IMR-90 (cell line): ENCODE measurements around the gene PDE4A. TPM values are rescaled to one million over a fixed set of nuclear protein-coding genes. Genes with fewer than 3 reads are reported as not detected.

Experiments used
- ATAC-seq: fragments of 200-7000 bp; cut with Tn5 transposase; 2 replicates; pipeline ENCODE4 v1.9.1; 2020; ENCODE audit warnings: low read depth, mild to moderate bottlenecking, moderate library complexity
- BruUV-seq: library from RNA; stranded (reverse); fragments of 400-500 nt; replicated peaks from 2 replicates; lab custom pipeline; 2021; lab: Mats Ljungman, UMichigan
- CTCF ChIA-PET: fragments of 300-600 bp; formaldehyde crosslinking; extraction: SDS; loops from one replicate; lab custom pipeline; 2021; ENCODE audit warnings: antibody characterized with exemption; lab: Yijun Ruan, JAX
- POLR2A ChIA-PET: fragments of 300-600 bp; sonication (Branson Sonifier 250); formaldehyde crosslinking; loops from one replicate; lab custom pipeline; 2022; ENCODE audit warnings: antibody characterized with exemption; ENCODE audit not compliant: unreplicated experiment; lab: Charles Lee
- DNase-seq: peaks from one replicate; pipeline ENCODE4 v3.0.0; 2013
- H2AFZ ChIP-seq: replicated peaks from 2 replicates; pipeline ENCODE3; 2013; ENCODE audit warnings: low read length, mild to moderate bottlenecking; ENCODE audit not compliant: poor library complexity
- H2AK5ac ChIP-seq: 2 replicates; pipeline ENCODE4 v1.6.1; 2013; ENCODE audit warnings: low read depth, low read length, inconsistent platforms
- H2AK9ac ChIP-seq: replicated peaks from 2 replicates; pipeline ENCODE3; 2013; ENCODE audit warnings: mild to moderate bottlenecking, low read depth, low read length, moderate library complexity; ENCODE audit not compliant: poor library complexity
- H2BK120ac ChIP-seq: 2 replicates; pipeline ENCODE4 v1.6.1; 2013; ENCODE audit warnings: low read depth, low read length, inconsistent platforms
- H2BK15ac ChIP-seq: 3 replicates; pipeline ENCODE4 v1.6.1; 2013; ENCODE audit warnings: low read depth, low read length, inconsistent platforms
- H2BK20ac ChIP-seq: 2 replicates; pipeline ENCODE4 v1.6.1; 2013; ENCODE audit warnings: low read depth, mild to moderate bottlenecking, inconsistent platforms, low read length, moderate library complexity
- H2BK5ac ChIP-seq: 2 replicates; pipeline ENCODE4 v1.6.1; 2013; ENCODE audit warnings: mild to moderate bottlenecking, low read depth, low read length, inconsistent platforms; ENCODE audit not compliant: poor library complexity, severe bottlenecking
- H3K14ac ChIP-seq: replicated peaks from 2 replicates; pipeline ENCODE4 v1.6.1; 2013; ENCODE audit warnings: low read depth, low read length, inconsistent platforms
- H3K18ac ChIP-seq: 2 replicates; pipeline ENCODE4 v1.6.1; 2013; ENCODE audit warnings: low read depth, low read length, control low read depth
- H3K23ac ChIP-seq: 2 replicates; pipeline ENCODE4 v1.6.1; 2013; ENCODE audit warnings: low read depth, low read length, inconsistent platforms
- H3K27ac ChIP-seq: 2 replicates; pipeline ENCODE4 v1.5.1; 2013; ENCODE audit warnings: mild to moderate bottlenecking, control low read depth, low read length; ENCODE audit not compliant: insufficient read depth
- H3K27me3 ChIP-seq: 2 replicates; pipeline ENCODE4 v1.6.1; 2013; ENCODE audit warnings: low read length; ENCODE audit not compliant: control insufficient read depth, insufficient read depth
- H3K36me3 ChIP-seq: 2 replicates; pipeline ENCODE4 v1.6.1; 2013; ENCODE audit warnings: low read length, mixed read lengths; ENCODE audit not compliant: control insufficient read depth, insufficient read depth
- H3K4ac ChIP-seq: 2 replicates; pipeline ENCODE4 v1.6.1; 2013; ENCODE audit warnings: low read depth, low read length, inconsistent platforms
- H3K4me1 ChIP-seq: 2 replicates; pipeline ENCODE4 v1.6.1; 2013; ENCODE audit warnings: low read length, mixed read lengths; ENCODE audit not compliant: control insufficient read depth, insufficient read depth
- H3K4me2 ChIP-seq: 2 replicates; pipeline ENCODE4 v1.6.1; 2013; ENCODE audit warnings: low read depth, mild to moderate bottlenecking, control low read depth, low read length, moderate library complexity
- H3K4me3 ChIP-seq: 2 replicates; pipeline ENCODE4 v1.5.1; 2013; ENCODE audit warnings: low read depth, mild to moderate bottlenecking, control low read depth, low read length, moderate library complexity; ENCODE audit not compliant: insufficient read depth
- H3K56ac ChIP-seq: 2 replicates; pipeline ENCODE4 v1.6.1; 2013; ENCODE audit warnings: low read length, inconsistent platforms; ENCODE audit not compliant: insufficient read depth; ENCODE audit errors: extremely low read depth
- H3K79me1 ChIP-seq, 2 experiments: 2 replicates each; pipeline ENCODE4 v1.6.1; 2013; ENCODE audit warnings: low read length in 2 of 2, inconsistent platforms in 1 of 2, low read depth in 1 of 2
- H3K9ac ChIP-seq: 2 replicates; pipeline ENCODE4 v1.6.1; 2013; ENCODE audit warnings: low read depth, low read length, control low read depth
- H3K9me1 ChIP-seq: 2 replicates; pipeline ENCODE4 v1.6.1; 2013; ENCODE audit warnings: low read length, inconsistent platforms; ENCODE audit not compliant: insufficient read depth
- H3K9me3 ChIP-seq: 2 replicates; pipeline ENCODE4 v1.6.1; 2013; ENCODE audit warnings: low read length; ENCODE audit not compliant: control insufficient read depth, insufficient read depth
- H4K20me1 ChIP-seq: 2 replicates; pipeline ENCODE4 v1.6.1; 2013; ENCODE audit warnings: low read length, inconsistent platforms; ENCODE audit not compliant: insufficient read depth
- H4K5ac ChIP-seq: 2 replicates; pipeline ENCODE4 v1.6.1; 2013; ENCODE audit warnings: mild to moderate bottlenecking, low read depth, low read length, control low read depth
- H4K8ac ChIP-seq, 2 experiments: 2 replicates each; pipeline ENCODE4 v1.6.1; 2013; ENCODE audit warnings: low read depth in 2 of 2, low read length in 2 of 2, control low read depth in 1 of 2, inconsistent platforms in 1 of 2
- H4K91ac ChIP-seq: 2 replicates; pipeline ENCODE4 v1.6.1; 2013; ENCODE audit warnings: low read depth, low read length, inconsistent platforms; ENCODE audit not compliant: insufficient read depth
- BHLHE40 ChIP-seq: fragments of 150-350 bp; IDR thresholded peaks from 2 replicates; pipeline ENCODE4 v1.6.1; 2016; ENCODE audit warnings: mild to moderate bottlenecking, low read depth, low read length
- NFE2L2 ChIP-seq: fragments of 150-350 bp; IDR thresholded peaks from 2 replicates; pipeline ENCODE4 v1.6.1; 2016; ENCODE audit warnings: low read depth, mild to moderate bottlenecking, low read length
- WGBS, 2 experiments: methylation state at CpG; one replicate each; pipeline versions ENCODE4 v1.1.5 to v1.1.7; 2013; ENCODE audit warnings: missing lambda C conversion rate in 2 of 2; ENCODE audit not compliant: insufficient read length in 1 of 2; ENCODE audit errors: extremely low coverage in 2 of 2; 5-methylcytosine and 5-hydroxymethylcytosine counted together
- dilution Hi-C: fragments of 300-500 bp; cut with HindIII; formaldehyde crosslinking; loops from one replicate; pipeline ENCODE4 v1.14.3; 2018; ENCODE audit warnings: low sequenced_read_pairs; ENCODE audit not compliant: unreplicated experiment
- in situ Hi-C: fragments of 300-500 bp; cut with MboI; formaldehyde crosslinking; loops from 3 replicates; pipeline ENCODE4 v1.14.3; 2019; ENCODE audit warnings: low sequenced_read_pairs, inconsistent platforms, mixed read lengths
- intact Hi-C: fragments of 100-400 bp; cut with micrococcal nuclease; formaldehyde crosslinking; loops from 2 replicates; pipeline ENCODE4 v1.10.0; 2022
- polyA plus RNA-seq, 3 experiments: library from polyadenylated mRNA; depleted of rRNA; stranded (reverse); fragments of >200 nt; gene quantifications; 2 replicates each; pipeline ENCODE4 v1.2.3, GENCODE V29; 2012; ENCODE audit warnings: low replicate concordance in 1 of 3
- total RNA-seq: library from RNA; depleted of rRNA; stranded (reverse); fragments of >200 nt; gene quantifications from 2 replicates; pipeline ENCODE4 v1.2.3, GENCODE V29; 2012

Gene PDE4A
- total and polyA plus RNA-seq, 2 of the 4 experiments (the other 2 are of a cell fraction), result 1.8 to 7.0 TPM

DNA sequence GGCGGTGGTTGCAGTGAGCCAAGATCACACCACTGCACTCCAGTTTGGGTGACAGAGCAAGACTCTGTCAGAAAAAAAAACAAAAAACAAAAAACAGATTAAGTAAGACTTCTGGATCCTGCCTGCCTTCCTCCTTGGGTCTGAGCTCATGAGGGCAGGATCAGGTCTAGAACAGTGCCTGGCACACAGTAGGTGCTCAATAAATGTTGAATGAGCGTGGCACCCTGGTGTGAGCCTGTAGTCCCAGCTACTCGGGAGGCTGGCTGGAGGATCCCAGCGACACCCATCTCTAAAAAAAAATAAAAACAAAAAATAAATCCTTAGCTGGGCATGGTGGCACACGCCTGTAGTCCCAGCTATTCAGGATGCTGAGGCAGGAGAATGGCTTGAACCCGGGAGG lies 14.1 kb upstream of the PDE4A start:
- H2AK5ac ChIP-seq, result no peak overlapping the region
- no peaks in the 10 kb centered on the region for H3K27me3 ChIP-seq
- no peak overlapping the region for H4K8ac ChIP-seq
- no peak overlapping the region for H2BK20ac ChIP-seq
- ChIA-PET POLR2A (no interaction called here), CTCF (interaction anchor here (1.1 to 5.9 kb wide), 2 partner anchors 11 to 18 kb away, joined by 3 to 37 read pairs; no protein-coding TSS in a partner anchor)
- H3K9ac ChIP-seq, result no peak overlapping the region
- H2AK9ac ChIP-seq, result peak overlapping the region; percentile 37
- intact Hi-C loops, result loop anchor here (10.0 kb wide), 1 partner anchor 289 kb away; no protein-coding TSS in a partner anchor
- H3K4ac ChIP-seq, result no peak overlapping the region
- WGBS, 2 experiments, result 92% methylated on average over 2 of the region's 6 CpGs; no CpG with 5 or more reads in 1 of the 2 experiments
- dilution Hi-C loops, result no loop called here
- H2BK120ac ChIP-seq, result no peak overlapping the region
- no peak overlapping the region for H3K4me2 ChIP-seq
- no peak overlapping the region for H3K18ac ChIP-seq
- H3K9me1 ChIP-seq, result no peaks in the 10 kb centered on the region
- H3K79me1 ChIP-seq, result peaks cover 0 to 23% of the 10 kb centered on the region in 2 experiments; a peak in 2 of 4 replicates
- H2BK5ac ChIP-seq, result no peak overlapping the region
- TF ChIP-seq NFE2L2 (no peak), BHLHE40 (no peak)
- no peak overlapping the region for H2AFZ ChIP-seq
- no peak for DNase-seq
- no peak overlapping the region for H3K56ac ChIP-seq
- H3K4me1 ChIP-seq, result peaks cover 2% of the 10 kb centered on the region
- no peak overlapping the region for H3K23ac ChIP-seq
- H4K5ac ChIP-seq, result no peak overlapping the region
- in situ Hi-C loops, result no loop called here
- ATAC-seq, result no peak
- H3K36me3 ChIP-seq, result no peaks in the 10 kb centered on the region
- peaks cover 21% of the 10 kb centered on the region for H4K20me1 ChIP-seq
- no peaks in the 10 kb centered on the region for H3K9me3 ChIP-seq
- H4K91ac ChIP-seq, result no peak overlapping the region
- no peak overlapping the region for H3K27ac ChIP-seq
- H2BK15ac ChIP-seq, result no peak overlapping the region; the same call in 2 of the 3 replicates
- no TSS peak for BruUV-seq
- H3K14ac ChIP-seq, result no peak overlapping the region
- H3K4me3 ChIP-seq, result no peak overlapping the region
